Stomach (tissue), 9 donors: ENCODE measurements around the gene C5. TPM values are rescaled to one million over a fixed set of nuclear protein-coding genes. Genes with fewer than 3 reads are reported as not detected.

Experiments
- DNase-seq, 2 donors: peaks; one replicate each; pipeline versions ENCODE4 v3.0.0 to v3.0.0-alpha.2; 2013 to 2019
- H3K27ac ChIP-seq, 5 donors: fragments of 200-600 bp in 4 of 5; sonication (generic) in 4 of 5; one replicate each; pipeline ENCODE4 v1.5.1; 2013 to 2019; ENCODE audit warnings: mild to moderate bottlenecking in 1 of 5, moderate library complexity in 1 of 5
- H3K27me3 ChIP-seq, 3 donors: fragments of 200-600 bp; sonication (generic); one replicate each; pipeline ENCODE4 v1.5.1; 2017 to 2019; ENCODE audit warnings: mixed run types in 1 of 3
- H3K36me3 ChIP-seq, 4 donors: fragments of 200-600 bp; sonication (generic); 1 replicate in 3 of 4; 2 replicates in 1 of 4; pipeline ENCODE4 v1.5.1; 2016 to 2019
- H3K4me1 ChIP-seq, 4 donors: fragments of 200-600 bp; sonication (generic); one replicate each; pipeline ENCODE4 v1.5.1; 2016 to 2019
- H3K4me3 ChIP-seq, 4 donors: fragments of 200-600 bp; sonication (generic) in 3 of 4; one replicate each; pipeline ENCODE4 v1.5.1; 2016 to 2019; ENCODE audit warnings: mild to moderate bottlenecking in 1 of 4
- H3K9me3 ChIP-seq, 4 donors: fragments of 200-600 bp; sonication (generic); one replicate each; pipeline ENCODE4 v1.5.1; 2016 to 2019
- EP300 ChIP-seq: sonication (generic); formaldehyde crosslinking; IDR thresholded peaks from one replicate; pipeline ENCODE4 v1.6.1; 2017; ENCODE audit warnings: antibody characterized with exemption
- POLR2A ChIP-seq, 4 donors: fragments of 450-650 bp; IDR thresholded peaks; one replicate each; pipeline ENCODE4 v1.6.1; 2016; ENCODE audit warnings: antibody characterized with exemption in 4 of 4, control low read depth in 2 of 4, mild to moderate bottlenecking in 1 of 4, moderate library complexity in 1 of 4
- POLR2AphosphoS5 ChIP-seq, 3 donors: sonication (generic); formaldehyde crosslinking; IDR thresholded peaks; one replicate each; pipeline ENCODE4 v1.6.1; 2016; ENCODE audit warnings: antibody characterized with exemption in 3 of 3
- WGBS, 5 donors: extraction: QIAGEN DNeasy Blood & Tissue Kit in 3 of 5; methylation state at CpG; one replicate each; pipeline versions ENCODE4 v1.1.5 to v1.1.7; 2013 to 2018; 5-methylcytosine and 5-hydroxymethylcytosine counted together
- intact Hi-C: fragments of 100-400 bp; cut with DNase I; formaldehyde crosslinking; loops from one replicate; pipeline ENCODE4 v1.15.1; 2023; ENCODE audit warnings: low total_unique reads
- polyA plus RNA-seq, 3 donors: library from polyadenylated mRNA; stranded (reverse); fragments of 200-250 nt; gene quantifications; one replicate each; pipeline ENCODE4 v1.2.3, GENCODE V29; 2013
- total RNA-seq, 5 donors: library from RNA; depleted of rRNA; stranded (reverse); fragments of >200 nt; gene quantifications; one replicate each; pipeline versions ENCODE4 v1.1.0 to v1.2.3, GENCODE V29; 2014 to 2016
- TF ChIP-seq, protein P1 (sequence below), 7 experiments: fragments of 450-650 bp in 4 of 7; fragments of 200-600 bp in 3 of 7; sonication (generic) in 3 of 7; IDR thresholded peaks; one replicate each; pipeline ENCODE4 v1.5.1; 2016 to 2019; ENCODE audit warnings: antibody characterized with exemption in 7 of 7, control low read depth in 2 of 7, mild to moderate bottlenecking in 1 of 7
- donor health status: healthy with polysubstance abuse.
- donor health status: Bipolar disorder and iron deficiency.
- donor health status: healthy.

Gene C5
- total and polyA plus RNA-seq, 8 donors: 4.0 to 13.4 (median 6.2) TPM

DNA sequence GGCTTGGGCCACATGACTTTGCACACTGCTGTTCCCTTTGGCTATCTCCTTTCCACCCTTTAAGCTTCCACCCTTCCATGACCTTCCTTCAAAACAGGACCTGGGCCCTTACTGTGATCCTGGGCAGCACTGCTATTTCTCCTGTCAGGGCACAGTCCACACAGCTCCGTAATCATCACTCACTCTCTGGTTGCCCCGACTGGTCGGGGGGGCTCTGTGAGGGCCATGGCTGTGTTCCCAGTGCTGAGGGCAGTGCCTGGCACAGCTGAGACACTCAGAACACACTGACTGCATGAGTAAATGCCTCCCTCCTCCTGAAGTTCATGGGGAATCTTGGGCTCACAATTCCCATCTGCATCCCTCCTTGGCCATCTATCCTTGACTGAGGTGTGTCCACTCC is 135.7 kb downstream of the C5 start:
- intact Hi-C loops: no loop called here
- WGBS, 5 donors: 57 to 67% (median 63%) methylated on average over 3 of the region's 3 CpGs; no CpG with 5 or more reads in 1 of the 5 donors
- TF ChIP-seq, protein P1, sequence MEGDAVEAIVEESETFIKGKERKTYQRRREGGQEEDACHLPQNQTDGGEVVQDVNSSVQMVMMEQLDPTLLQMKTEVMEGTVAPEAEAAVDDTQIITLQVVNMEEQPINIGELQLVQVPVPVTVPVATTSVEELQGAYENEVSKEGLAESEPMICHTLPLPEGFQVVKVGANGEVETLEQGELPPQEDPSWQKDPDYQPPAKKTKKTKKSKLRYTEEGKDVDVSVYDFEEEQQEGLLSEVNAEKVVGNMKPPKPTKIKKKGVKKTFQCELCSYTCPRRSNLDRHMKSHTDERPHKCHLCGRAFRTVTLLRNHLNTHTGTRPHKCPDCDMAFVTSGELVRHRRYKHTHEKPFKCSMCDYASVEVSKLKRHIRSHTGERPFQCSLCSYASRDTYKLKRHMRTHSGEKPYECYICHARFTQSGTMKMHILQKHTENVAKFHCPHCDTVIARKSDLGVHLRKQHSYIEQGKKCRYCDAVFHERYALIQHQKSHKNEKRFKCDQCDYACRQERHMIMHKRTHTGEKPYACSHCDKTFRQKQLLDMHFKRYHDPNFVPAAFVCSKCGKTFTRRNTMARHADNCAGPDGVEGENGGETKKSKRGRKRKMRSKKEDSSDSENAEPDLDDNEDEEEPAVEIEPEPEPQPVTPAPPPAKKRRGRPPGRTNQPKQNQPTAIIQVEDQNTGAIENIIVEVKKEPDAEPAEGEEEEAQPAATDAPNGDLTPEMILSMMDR (IDR thresholded peaks at IDR 0.05): no peak
- peak in 2 of 3 donors; percentile 15 to 45 for TF ChIP-seq POLR2AphosphoS5 (IDR thresholded peaks at IDR 0.05)
- H3K27me3 ChIP-seq: no peaks in the 10 kb centered on the region
- no peaks in the 10 kb centered on the region for H3K9me3 ChIP-seq
- H3K27ac ChIP-seq: peak overlapping the region in 3 of 5 donors; percentile 48 to 93 (median 48)
- H3K4me1 ChIP-seq: peaks cover 0 to 49% (median 31%) of the 10 kb centered on the region in 4 donors
- H3K36me3 ChIP-seq: peaks cover 0 to 48% (median 35%) of the 10 kb centered on the region in 4 donors
- no peak overlapping the region for H3K4me3 ChIP-seq
- DNase-seq: no peak

DNA sequence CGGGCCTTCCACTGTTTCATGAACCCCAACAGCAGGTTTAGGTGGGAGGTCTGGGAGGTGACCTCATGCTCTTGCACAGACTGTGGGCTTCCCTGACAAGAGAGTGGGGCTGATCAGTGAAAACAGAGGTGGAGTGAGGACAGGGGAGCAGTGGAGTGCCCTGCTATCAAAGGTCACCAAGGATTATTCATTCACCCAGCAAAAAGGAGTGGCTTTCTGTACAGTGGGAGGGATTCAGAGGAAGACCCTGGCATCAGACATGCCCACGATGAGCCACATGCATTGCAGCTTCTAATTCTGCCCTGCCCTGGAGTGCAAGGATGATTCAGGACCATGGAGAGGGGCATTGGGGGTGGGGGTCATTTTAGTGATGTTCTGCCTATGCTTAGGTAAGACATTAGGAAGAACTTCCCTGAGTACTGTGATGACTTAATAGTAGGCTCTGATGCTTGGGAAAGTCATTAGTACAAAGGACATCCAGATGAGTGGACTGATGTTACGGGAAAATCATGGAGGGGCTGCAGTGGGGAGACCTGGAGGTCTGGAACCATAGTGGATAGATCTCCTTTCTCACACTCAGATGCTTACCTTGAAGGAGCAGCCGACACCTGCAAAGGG is 136.3 kb downstream of the C5 start:
- WGBS, 5 donors: 83 to 93% (median 92%) methylated on average over 3 to 4 of the region's 4 CpGs

DNA sequence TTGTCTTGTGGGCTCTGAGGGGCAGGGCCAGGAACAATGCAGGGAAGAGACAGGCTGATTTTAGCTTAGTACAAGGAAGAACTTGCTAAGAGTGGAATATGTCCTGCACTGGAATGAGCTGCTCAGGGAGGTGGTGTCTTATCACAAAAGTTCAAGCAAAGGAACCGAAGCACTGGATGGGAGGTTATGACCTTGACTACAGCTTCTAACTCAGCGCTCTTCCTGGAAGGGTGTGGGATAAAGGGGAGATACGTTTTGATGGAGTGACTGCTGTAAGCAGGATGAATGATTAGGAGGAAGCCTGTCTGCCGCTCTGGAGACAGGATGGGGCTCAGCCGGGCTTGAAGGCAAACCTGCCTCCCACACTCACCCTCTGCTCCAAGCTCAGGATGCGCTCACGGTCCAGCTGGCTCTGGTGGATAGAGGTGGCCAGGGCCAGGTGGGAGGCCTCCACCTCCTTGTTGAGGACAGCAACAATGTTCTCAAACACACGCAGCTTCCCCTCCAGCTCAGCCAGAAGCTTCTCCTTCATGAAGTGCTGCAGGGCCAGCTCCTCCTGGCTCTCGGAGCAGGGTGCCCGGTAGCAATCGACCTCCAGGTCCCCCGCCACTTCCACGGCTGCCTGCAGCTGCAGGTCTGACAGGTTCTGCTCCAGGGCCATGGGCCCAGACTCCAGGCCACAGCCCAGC is 137.0 kb downstream of the C5 start:
- intact Hi-C loops: no loop called here
- DNase-seq: no peak
- H3K36me3 ChIP-seq: peaks cover 0 to 58% (median 42%) of the 10 kb centered on the region in 4 donors

More for the DNA sequence above, 136.3 kb downstream of the C5 start:
- Histone ChIP-seq H3K4me1 (peaks cover 0 to 43% (median 27%) of the 10 kb centered on the region in 4 donors), H3K9me3 (no peaks in the 10 kb centered on the region), H3K4me3 (no peak overlapping the region), H3K27me3 (no peaks in the 10 kb centered on the region), H3K27ac (peak overlapping the region in 2 of 5 donors; percentile 10 to 93), H3K36me3 (peaks cover 0 to 54% (median 41%) of the 10 kb centered on the region in 4 donors)
- DNase-seq: no peak
- intact Hi-C loops: no loop called here
- TF ChIP-seq, protein P1 (IDR thresholded peaks at IDR 0.05): no peak
- TF ChIP-seq POLR2A (IDR thresholded peaks at IDR 0.05) (no peak), EP300 (no peak), POLR2AphosphoS5 (IDR thresholded peaks at IDR 0.05) (no peak)

DNA sequence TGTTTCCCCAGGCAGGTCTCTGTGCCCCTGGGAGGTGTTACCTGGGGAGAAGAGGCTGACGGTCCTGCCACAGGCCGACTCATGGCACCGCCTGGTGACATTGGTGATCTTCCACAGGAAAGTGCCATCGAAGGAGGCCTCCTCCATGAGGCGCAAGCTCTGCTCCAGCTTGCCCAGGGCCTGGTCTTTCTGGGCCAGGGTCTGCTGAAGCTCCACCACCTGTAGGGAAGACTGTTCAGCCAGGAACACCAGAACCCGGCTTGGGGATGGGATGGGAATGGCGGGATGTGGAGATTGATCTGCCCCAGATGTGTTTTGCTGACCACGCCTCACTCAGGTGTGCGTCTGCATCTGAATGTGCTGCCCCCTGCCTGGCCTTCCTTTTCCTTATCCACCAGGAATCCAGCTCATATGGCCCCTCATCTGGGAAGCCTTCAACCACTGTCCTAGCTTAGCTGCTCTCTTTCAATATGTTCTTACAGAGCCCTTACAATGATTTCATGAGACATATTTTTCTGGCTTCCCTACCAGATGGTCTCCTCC is 138.7 kb downstream of the C5 start:
- Histone ChIP-seq H3K9me3 (no peaks in the 10 kb centered on the region), H3K4me1 (peaks cover 0 to 24% (median 16%) of the 10 kb centered on the region in 4 donors), H3K27ac (no peak overlapping the region), H3K4me3 (no peak overlapping the region), H3K36me3 (peaks cover 0 to 57% (median 42%) of the 10 kb centered on the region in 4 donors), H3K27me3 (no peaks in the 10 kb centered on the region)
- 91 to 96% (median 92%) methylated on average over 4 to 9 of the region's 9 CpGs for WGBS, 5 donors
- no peak for TF ChIP-seq EP300
- TF ChIP-seq, protein P1 (IDR thresholded peaks at IDR 0.05): no peak
- TF ChIP-seq POLR2A (IDR thresholded peaks at IDR 0.05): no peak
- no peak for TF ChIP-seq POLR2AphosphoS5 (IDR thresholded peaks at IDR 0.05)
- no peak for DNase-seq
- intact Hi-C loops: no loop called here

More for the DNA sequence above, 137.0 kb downstream of the C5 start:
- Histone ChIP-seq H3K4me1 (peaks cover 0 to 38% (median 24%) of the 10 kb centered on the region in 4 donors), H3K9me3 (no peaks in the 10 kb centered on the region), H3K4me3 (no peak overlapping the region), H3K27me3 (no peaks in the 10 kb centered on the region), H3K27ac (no peak overlapping the region)
- no peak for TF ChIP-seq POLR2A (IDR thresholded peaks at IDR 0.05)
- TF ChIP-seq POLR2AphosphoS5 (IDR thresholded peaks at IDR 0.05): no peak
- TF ChIP-seq, protein P1 (IDR thresholded peaks at IDR 0.05): no peak
- TF ChIP-seq EP300: no peak
- WGBS, 5 donors: 77 to 91% (median 87%) methylated on average over 8 to 13 of the region's 13 CpGs
